GM21717 (cell line): ENCODE results near the gene ST6GALNAC1.

Experiments used
- ATAC-seq: cut with Tn5 transposase; IDR thresholded peaks from one replicate; pipeline ENCODE4 v1.9.1; 2021; ENCODE audit warnings: mild to moderate bottlenecking, moderate library complexity; ENCODE audit not compliant: unreplicated experiment

The ST6GALNAC1 gene

GRCh38 chr17:76676629-76677028, 33.1 kb upstream of the ST6GALNAC1 start:
- ATAC-seq, result no peak

- no peak for ATAC-seq
Observed at GRCh38 chr17:76675648-76676047, 32.1 kb upstream of the ST6GALNAC1 start.

- ATAC-seq, result no peak
Observed at GRCh38 chr17:76674600-76674999, 31.0 kb upstream of the ST6GALNAC1 start.

GRCh38 chr17:76673729-76674128, 30.2 kb upstream of the ST6GALNAC1 start:
- no peak for ATAC-seq

GRCh38 chr17:76672892-76673291, 29.3 kb upstream of the ST6GALNAC1 start:
- ATAC-seq, result no peak

GRCh38 chr17:76672270-76672851, 28.8 kb upstream of the ST6GALNAC1 start:
- ATAC-seq, result no peak

GRCh38 chr17:76671912-76672262, 28.3 kb upstream of the ST6GALNAC1 start:
- peak; percentile 12 for ATAC-seq

- peak; percentile 94 for ATAC-seq
Observed at GRCh38 chr17:76671123-76671911, 27.8 kb upstream of the ST6GALNAC1 start.

GRCh38 chr17:76670718-76671122, 27.2 kb upstream of the ST6GALNAC1 start:
- no peak for ATAC-seq

- no peak for ATAC-seq
Observed at GRCh38 chr17:76670020-76670717, 26.6 kb upstream of the ST6GALNAC1 start.

- no peak for ATAC-seq
Observed at GRCh38 chr17:76667786-76668453, 24.4 kb upstream of the ST6GALNAC1 start.

- no peak for ATAC-seq
Observed at GRCh38 chr17:76667491-76667755, 23.9 kb upstream of the ST6GALNAC1 start.

- ATAC-seq, result no peak
Observed at GRCh38 chr17:76660656-76661042, 17.1 kb upstream of the ST6GALNAC1 start.

- no peak for ATAC-seq
Observed at GRCh38 chr17:76659928-76660655, 16.5 kb upstream of the ST6GALNAC1 start.

GRCh38 chr17:76658242-76658662, 14.7 kb upstream of the ST6GALNAC1 start:
- no peak for ATAC-seq

GRCh38 chr17:76657505-76658241, 14.1 kb upstream of the ST6GALNAC1 start:
- ATAC-seq, result no peak

GRCh38 chr17:76654408-76654807, 10.9 kb upstream of the ST6GALNAC1 start:
- no peak for ATAC-seq

GRCh38 chr17:76650504-76650903, 6.9 kb upstream of the ST6GALNAC1 start:
- ATAC-seq, result no peak

- ATAC-seq, result no peak
Observed at GRCh38 chr17:76646712-76647111, 3.2 kb upstream of the ST6GALNAC1 start.

GRCh38 chr17:76645481-76645880, 1.9 kb upstream of the ST6GALNAC1 start:
- ATAC-seq, result no peak
